ENCODE measurements around the gene SOX9. TPM values are rescaled to one million over a fixed set of nuclear protein-coding genes. Genes with fewer than 3 reads are reported as not detected.
A peak's percentile ranks its signal among the peaks of the same experiment; 100 is the strongest.

SOX9 gene
- total and polyA plus RNA-seq, 3 donors from 2014 or later, result 80.0 to 240 (median 166) TPM

GRCh38 chr17:72122010-72122764 lies 1.4 kb downstream of the SOX9 start:
- WGBS, 2 donors, result 3% methylated on average over 31 to 36 of the region's 36 CpGs
- Histone ChIP-seq H3K4me3 (peak overlapping the region; percentile 64 to 81), H3K27me3 (no peaks in the 10 kb centered on the region), H3K9me3 (no peaks in the 10 kb centered on the region), H3K27ac (peak overlapping the region; percentile 57 to 66), H3K36me3 (ENCODE audit: low read depth, missing control alignments) (no peaks in the 10 kb centered on the region), H3K4me1 (peaks cover 3% of the 10 kb centered on the region)
- no peak for DNase-seq
- TF ChIP-seq, protein P1, sequence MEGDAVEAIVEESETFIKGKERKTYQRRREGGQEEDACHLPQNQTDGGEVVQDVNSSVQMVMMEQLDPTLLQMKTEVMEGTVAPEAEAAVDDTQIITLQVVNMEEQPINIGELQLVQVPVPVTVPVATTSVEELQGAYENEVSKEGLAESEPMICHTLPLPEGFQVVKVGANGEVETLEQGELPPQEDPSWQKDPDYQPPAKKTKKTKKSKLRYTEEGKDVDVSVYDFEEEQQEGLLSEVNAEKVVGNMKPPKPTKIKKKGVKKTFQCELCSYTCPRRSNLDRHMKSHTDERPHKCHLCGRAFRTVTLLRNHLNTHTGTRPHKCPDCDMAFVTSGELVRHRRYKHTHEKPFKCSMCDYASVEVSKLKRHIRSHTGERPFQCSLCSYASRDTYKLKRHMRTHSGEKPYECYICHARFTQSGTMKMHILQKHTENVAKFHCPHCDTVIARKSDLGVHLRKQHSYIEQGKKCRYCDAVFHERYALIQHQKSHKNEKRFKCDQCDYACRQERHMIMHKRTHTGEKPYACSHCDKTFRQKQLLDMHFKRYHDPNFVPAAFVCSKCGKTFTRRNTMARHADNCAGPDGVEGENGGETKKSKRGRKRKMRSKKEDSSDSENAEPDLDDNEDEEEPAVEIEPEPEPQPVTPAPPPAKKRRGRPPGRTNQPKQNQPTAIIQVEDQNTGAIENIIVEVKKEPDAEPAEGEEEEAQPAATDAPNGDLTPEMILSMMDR (IDR thresholded peaks at IDR 0.05), result no peak
- no peak for TF ChIP-seq POLR2A (IDR thresholded peaks at IDR 0.05)
- intact Hi-C loops (cut with DNase I; ENCODE audit: low total_unique reads), result no loop called here

DNA sequence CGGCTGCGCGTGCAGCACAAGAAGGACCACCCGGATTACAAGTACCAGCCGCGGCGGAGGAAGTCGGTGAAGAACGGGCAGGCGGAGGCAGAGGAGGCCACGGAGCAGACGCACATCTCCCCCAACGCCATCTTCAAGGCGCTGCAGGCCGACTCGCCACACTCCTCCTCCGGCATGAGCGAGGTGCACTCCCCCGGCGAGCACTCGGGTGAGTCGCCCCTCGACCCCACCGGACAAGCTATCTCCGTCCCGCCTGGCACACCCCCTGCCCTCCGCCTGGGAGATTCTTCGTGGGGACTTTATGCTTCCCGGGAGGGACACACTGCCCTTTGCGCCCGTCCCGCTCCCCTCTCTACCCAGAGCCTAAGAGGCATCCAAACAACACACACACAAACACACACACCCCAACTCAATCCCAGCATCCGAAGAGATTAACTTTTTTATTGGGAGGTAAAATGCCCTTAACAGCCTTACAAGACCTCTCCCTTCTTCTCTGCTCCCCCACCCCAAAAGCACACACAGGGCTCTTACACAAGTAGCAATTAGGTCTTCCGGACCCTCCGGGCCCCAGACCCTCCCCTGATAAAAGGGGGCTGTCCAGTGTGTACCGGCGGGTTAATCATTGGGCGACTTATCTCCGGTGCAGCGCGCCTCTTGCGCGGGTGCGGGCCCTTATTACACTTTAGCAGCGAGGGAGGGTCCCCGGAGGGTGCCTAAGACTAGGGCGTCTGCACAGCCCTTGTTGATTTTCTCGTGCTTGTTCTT lies 2.1 kb downstream of the SOX9 start:
- DNase-seq, result peak; percentile 49
- Histone ChIP-seq H3K27me3 (no peaks in the 10 kb centered on the region), H3K9me3 (no peaks in the 10 kb centered on the region), H3K36me3 (ENCODE audit: low read depth, missing control alignments) (no peaks in the 10 kb centered on the region), H3K4me1 (no peaks in the 10 kb centered on the region), H3K4me3 (peak overlapping the region; percentile 64 to 81), H3K27ac (peak overlapping the region in 1 of 2 donors; percentile 57)
- TF ChIP-seq POLR2A (IDR thresholded peaks at IDR 0.05), result no peak
- TF ChIP-seq, protein P1 (IDR thresholded peaks at IDR 0.05), result no peak
- intact Hi-C loops (cut with DNase I; ENCODE audit: low total_unique reads), result no loop called here
- 14 to 19% methylated on average over 35 to 48 of the region's 48 CpGs for WGBS, 2 donors

- intact Hi-C loops (cut with DNase I; ENCODE audit: low total_unique reads), result no loop called here
- TF ChIP-seq, protein P1 (IDR thresholded peaks at IDR 0.05), result no peak
- TF ChIP-seq POLR2A (IDR thresholded peaks at IDR 0.05), result no peak
- H3K9me3 ChIP-seq, result no peaks in the 10 kb centered on the region
- H3K36me3 ChIP-seq (ENCODE audit: low read depth, missing control alignments), result no peaks in the 10 kb centered on the region
- no peaks in the 10 kb centered on the region for H3K4me1 ChIP-seq
- peak overlapping the region; percentile 64 to 81 for H3K4me3 ChIP-seq
- peak overlapping the region in 1 of 2 donors; percentile 57 for H3K27ac ChIP-seq
- WGBS, 2 donors, result 29 to 38% methylated on average over 32 to 54 of the region's 75 CpGs
- DNase-seq, result peak; percentile 62
- no peaks in the 10 kb centered on the region for H3K27me3 ChIP-seq
Observed at GRCh38 chr17:72123530-72124437, 3.0 kb downstream of the SOX9 start.

- Histone ChIP-seq H3K4me1 (no peaks in the 10 kb centered on the region), H3K4me3 (peak overlapping the region; percentile 64 to 81)
- TF ChIP-seq POLR2A (IDR thresholded peaks at IDR 0.05), result no peak
- TF ChIP-seq, protein P1 (IDR thresholded peaks at IDR 0.05), result no peak
Observed at GRCh38 chr17:72124438-72124775, 3.6 kb downstream of the SOX9 start.

More at GRCh38 chr17:72124438-72124775, 3.6 kb downstream of the SOX9 start:
- intact Hi-C loops (cut with DNase I; ENCODE audit: low total_unique reads), result no loop called here
- no peak for DNase-seq
- no peaks in the 10 kb centered on the region for H3K27me3 ChIP-seq
- H3K9me3 ChIP-seq, result no peaks in the 10 kb centered on the region
- peak overlapping the region in 1 of 2 donors; percentile 31 for H3K27ac ChIP-seq
- H3K36me3 ChIP-seq (ENCODE audit: low read depth, missing control alignments), result no peaks in the 10 kb centered on the region
- 55 to 56% methylated on average over 7 of the region's 7 CpGs for WGBS, 2 donors

Data from testis (tissue), 3 donors.